ENCODE results near the gene CFAP45.
A peak's percentile ranks its signal among the peaks of the same experiment; 100 is the strongest.

CFAP45 gene

DNA sequence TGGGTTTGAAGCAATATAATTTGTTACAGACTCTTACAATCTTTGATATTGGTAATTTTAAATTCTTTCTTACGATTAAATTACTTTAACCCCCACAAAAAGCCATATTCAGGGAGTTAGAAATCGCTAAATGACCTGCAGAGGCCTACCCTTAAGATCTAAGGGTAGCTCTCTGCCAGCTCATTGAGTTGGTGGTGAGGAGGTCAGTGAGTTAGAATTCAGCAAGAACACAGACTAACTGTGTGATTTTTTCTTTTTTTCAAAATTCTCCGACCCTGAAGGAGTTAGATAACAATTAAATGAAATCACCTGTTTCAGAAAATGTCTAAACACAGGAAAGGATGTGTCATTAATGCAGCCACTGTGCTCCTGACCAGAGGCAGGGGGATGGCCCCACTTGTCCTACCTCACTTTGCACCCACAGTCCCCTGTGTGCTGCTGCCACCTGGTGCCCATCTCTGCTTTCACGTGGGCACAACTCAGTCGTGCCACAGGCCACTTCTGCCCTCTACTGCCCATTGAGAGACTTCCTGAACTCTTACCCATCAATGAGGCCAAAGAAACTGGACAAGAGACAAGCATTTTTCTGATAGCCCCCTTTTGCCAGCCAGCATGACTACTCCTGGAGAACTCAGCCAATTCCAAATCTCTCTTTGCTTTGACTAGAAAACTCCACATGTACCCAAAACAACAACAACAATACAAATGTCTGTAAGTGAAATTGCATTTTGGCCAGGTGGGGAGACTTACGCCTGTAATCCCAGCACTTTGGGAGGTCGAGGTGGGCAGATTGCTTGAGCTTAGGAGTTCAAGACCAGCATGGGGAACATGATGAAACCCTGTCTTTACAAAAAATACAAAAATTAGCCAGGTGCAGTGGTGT, 8.4 kb downstream of the CFAP45 start:
- peak; percentile 78 for DNase-seq (ENCODE audit: low spot score)
- Histone ChIP-seq H3K4me1 (ENCODE audit: insufficient read depth, poor library complexity, severe bottlenecking) (peaks cover 19% of the 10 kb centered on the region), H3K9me3 (ENCODE audit: severe bottlenecking) (no peaks in the 10 kb centered on the region), H3K36me3 (ENCODE audit: low read depth) (no peaks in the 10 kb centered on the region), H3K4me3 (ENCODE audit: severe bottlenecking) (no peak overlapping the region), H3K27me3 (ENCODE audit: insufficient read depth, poor library complexity, severe bottlenecking) (no peaks in the 10 kb centered on the region), H3K27ac (ENCODE audit: poor library complexity, severe bottlenecking) (peak overlapping the region; percentile 91)
- TF ChIP-seq, protein P1, sequence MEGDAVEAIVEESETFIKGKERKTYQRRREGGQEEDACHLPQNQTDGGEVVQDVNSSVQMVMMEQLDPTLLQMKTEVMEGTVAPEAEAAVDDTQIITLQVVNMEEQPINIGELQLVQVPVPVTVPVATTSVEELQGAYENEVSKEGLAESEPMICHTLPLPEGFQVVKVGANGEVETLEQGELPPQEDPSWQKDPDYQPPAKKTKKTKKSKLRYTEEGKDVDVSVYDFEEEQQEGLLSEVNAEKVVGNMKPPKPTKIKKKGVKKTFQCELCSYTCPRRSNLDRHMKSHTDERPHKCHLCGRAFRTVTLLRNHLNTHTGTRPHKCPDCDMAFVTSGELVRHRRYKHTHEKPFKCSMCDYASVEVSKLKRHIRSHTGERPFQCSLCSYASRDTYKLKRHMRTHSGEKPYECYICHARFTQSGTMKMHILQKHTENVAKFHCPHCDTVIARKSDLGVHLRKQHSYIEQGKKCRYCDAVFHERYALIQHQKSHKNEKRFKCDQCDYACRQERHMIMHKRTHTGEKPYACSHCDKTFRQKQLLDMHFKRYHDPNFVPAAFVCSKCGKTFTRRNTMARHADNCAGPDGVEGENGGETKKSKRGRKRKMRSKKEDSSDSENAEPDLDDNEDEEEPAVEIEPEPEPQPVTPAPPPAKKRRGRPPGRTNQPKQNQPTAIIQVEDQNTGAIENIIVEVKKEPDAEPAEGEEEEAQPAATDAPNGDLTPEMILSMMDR (IDR thresholded peaks at IDR 0.05; ENCODE audit: poor library complexity, severe bottlenecking) = peak; percentile 99
- peak; percentile 89 for ATAC-seq (ENCODE audit: low read depth)

DNA sequence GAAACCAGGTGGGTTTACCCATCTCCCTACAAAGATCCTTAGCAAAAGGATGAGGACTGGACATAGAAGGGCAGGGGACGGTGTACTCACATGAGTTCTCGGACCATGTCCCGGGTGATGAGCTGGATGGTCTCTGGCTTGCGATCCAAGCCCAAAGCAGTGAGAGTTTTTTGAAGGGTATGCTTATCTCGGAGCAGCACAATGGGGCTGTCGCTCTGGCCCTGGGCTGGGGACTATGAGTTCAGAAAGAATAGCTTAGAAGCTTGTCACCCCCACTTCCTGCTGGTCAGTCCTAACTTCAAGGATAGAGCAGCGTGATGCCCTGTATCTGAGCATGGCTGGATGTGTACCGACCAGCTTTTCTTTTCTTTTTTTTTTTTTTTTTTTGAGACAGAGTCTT, 9.6 kb downstream of the CFAP45 start:
- Histone ChIP-seq H3K9me3 (ENCODE audit: severe bottlenecking) (no peaks in the 10 kb centered on the region), H3K4me1 (ENCODE audit: insufficient read depth, poor library complexity, severe bottlenecking) (peaks cover 19% of the 10 kb centered on the region), H3K27me3 (ENCODE audit: insufficient read depth, poor library complexity, severe bottlenecking) (no peaks in the 10 kb centered on the region), H3K4me3 (ENCODE audit: severe bottlenecking) (no peak overlapping the region), H3K36me3 (ENCODE audit: low read depth) (no peaks in the 10 kb centered on the region), H3K27ac (ENCODE audit: poor library complexity, severe bottlenecking) (peak overlapping the region; percentile 91)
- no peak for ATAC-seq (ENCODE audit: low read depth)
- TF ChIP-seq, protein P1 (IDR thresholded peaks at IDR 0.05; ENCODE audit: poor library complexity, severe bottlenecking) = no peak
- no peak for DNase-seq (ENCODE audit: low spot score)

- no peak for DNase-seq (ENCODE audit: low spot score)
- peak; percentile 71 for ATAC-seq (ENCODE audit: low read depth)
- Histone ChIP-seq H3K4me1 (ENCODE audit: insufficient read depth, poor library complexity, severe bottlenecking) (peaks cover 19% of the 10 kb centered on the region), H3K9me3 (ENCODE audit: severe bottlenecking) (no peaks in the 10 kb centered on the region), H3K27ac (ENCODE audit: poor library complexity, severe bottlenecking) (peak overlapping the region; percentile 91), H3K27me3 (ENCODE audit: insufficient read depth, poor library complexity, severe bottlenecking) (no peaks in the 10 kb centered on the region), H3K36me3 (ENCODE audit: low read depth) (no peaks in the 10 kb centered on the region), H3K4me3 (ENCODE audit: severe bottlenecking) (no peak overlapping the region)
- TF ChIP-seq, protein P1 (IDR thresholded peaks at IDR 0.05; ENCODE audit: poor library complexity, severe bottlenecking) = no peak
Observed at GRCh38 chr1:159889821-159890252, 10.1 kb downstream of the CFAP45 start.

DNA sequence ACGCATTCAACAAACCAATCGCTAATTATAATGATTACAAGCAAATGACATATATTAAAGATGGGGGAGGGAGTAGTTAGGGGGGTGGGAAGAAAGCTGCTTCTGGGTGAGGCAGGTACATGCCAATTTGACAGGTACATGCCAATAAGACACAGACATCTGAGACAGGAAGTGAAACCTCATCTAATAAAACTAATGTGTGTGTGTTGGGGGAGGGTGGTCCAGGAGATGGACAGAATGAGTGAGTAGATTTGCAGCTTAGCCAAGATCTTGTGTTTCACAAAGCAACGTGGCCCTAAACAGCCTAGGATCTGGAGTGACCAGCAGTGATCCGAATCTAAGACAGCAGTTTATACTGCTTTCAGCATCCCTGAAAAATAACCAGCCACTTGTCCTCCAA, 10.8 kb downstream of the CFAP45 start:
- Histone ChIP-seq H3K36me3 (ENCODE audit: low read depth) (no peaks in the 10 kb centered on the region), H3K9me3 (ENCODE audit: severe bottlenecking) (no peaks in the 10 kb centered on the region), H3K27me3 (ENCODE audit: insufficient read depth, poor library complexity, severe bottlenecking) (no peaks in the 10 kb centered on the region), H3K27ac (ENCODE audit: poor library complexity, severe bottlenecking) (peak overlapping the region; percentile 91), H3K4me1 (ENCODE audit: insufficient read depth, poor library complexity, severe bottlenecking) (peaks cover 19% of the 10 kb centered on the region), H3K4me3 (ENCODE audit: severe bottlenecking) (no peak overlapping the region)
- TF ChIP-seq, protein P1 (IDR thresholded peaks at IDR 0.05; ENCODE audit: poor library complexity, severe bottlenecking) = no peak
- ATAC-seq (ENCODE audit: low read depth) (no peak), DNase-seq (ENCODE audit: low spot score) (peak; percentile 19)

DNA sequence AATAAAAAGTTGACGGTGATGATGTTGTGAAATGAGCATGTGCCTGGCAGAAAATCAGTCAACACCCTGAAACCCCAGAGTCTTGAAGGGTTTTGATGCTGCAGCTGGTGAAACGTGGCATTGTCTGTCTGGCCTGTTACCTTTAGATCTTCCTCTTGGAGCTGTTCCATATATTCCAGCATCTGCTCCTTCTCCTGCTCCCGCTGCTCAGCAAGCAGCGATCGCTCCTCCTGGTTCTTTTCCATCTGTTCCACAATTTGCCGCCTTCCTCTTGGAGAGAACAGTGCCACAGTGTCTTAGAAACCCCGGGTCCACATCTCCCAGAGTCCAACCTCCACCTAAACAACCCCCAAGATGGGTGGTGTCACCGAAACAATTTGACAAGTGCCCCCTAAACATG, 15.7 kb downstream of the CFAP45 start:
- peaks cover 39% of the 10 kb centered on the region for H3K4me1 ChIP-seq (ENCODE audit: insufficient read depth, poor library complexity, severe bottlenecking)
- H3K4me3 ChIP-seq (ENCODE audit: severe bottlenecking) = no peak overlapping the region
- H3K27me3 ChIP-seq (ENCODE audit: insufficient read depth, poor library complexity, severe bottlenecking) = no peaks in the 10 kb centered on the region
- TF ChIP-seq, protein P1 (IDR thresholded peaks at IDR 0.05; ENCODE audit: poor library complexity, severe bottlenecking) = no peak
- H3K36me3 ChIP-seq (ENCODE audit: low read depth) = no peaks in the 10 kb centered on the region
- H3K9me3 ChIP-seq (ENCODE audit: severe bottlenecking) = no peaks in the 10 kb centered on the region
- DNase-seq (ENCODE audit: low spot score) (no peak), ATAC-seq (ENCODE audit: low read depth) (no peak)
- H3K27ac ChIP-seq (ENCODE audit: poor library complexity, severe bottlenecking) = no peak overlapping the region

Data from RWPE2 (cell line).